Right kidney (tissue), 1 donor: ENCODE data around the gene ITFG2.

Experiments used
- DNase-seq: peaks from one replicate; pipeline ENCODE4 v3.0.0-alpha.2; 2016

Gene ITFG2

DNA sequence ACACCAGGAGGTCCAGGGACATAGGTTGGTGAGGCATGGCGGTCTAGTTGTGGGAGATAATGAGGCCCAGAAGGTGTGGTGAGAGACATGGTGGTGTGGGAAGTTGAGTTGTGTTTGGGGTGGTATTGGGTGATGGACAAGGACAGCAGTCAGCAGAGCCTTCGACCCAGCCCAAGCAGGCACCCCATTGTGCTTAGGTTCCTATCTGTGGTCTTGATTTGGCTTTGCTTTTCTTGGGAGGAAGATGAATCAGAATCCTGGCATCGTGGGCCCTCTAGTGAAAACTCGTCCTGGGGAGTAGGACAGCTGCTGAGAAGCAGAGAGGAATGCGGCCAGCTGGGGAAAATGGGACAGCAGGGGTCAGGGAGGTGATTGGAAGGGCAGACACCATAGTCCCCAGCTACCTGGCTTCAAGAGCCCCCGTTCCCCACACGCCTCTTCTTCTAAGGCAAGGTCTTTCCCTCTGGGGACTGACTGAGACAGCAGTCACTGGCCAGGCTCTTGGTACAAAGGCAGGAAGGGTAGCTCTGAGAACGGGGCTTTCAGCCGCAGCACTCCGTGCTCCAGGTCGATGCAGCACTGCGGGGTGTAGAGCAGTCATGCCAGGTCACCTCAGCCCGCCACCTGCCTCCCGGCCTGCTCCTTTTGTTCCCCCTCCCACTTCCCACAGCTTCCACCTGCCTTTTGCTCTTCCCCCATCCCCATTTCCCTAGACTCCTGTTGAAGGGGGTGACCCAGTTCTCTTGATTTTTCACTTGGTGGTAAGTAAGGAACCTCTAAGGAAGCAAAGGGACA, 14.4 kb downstream of the ITFG2 start:
- DNase-seq: no peak

DNA sequence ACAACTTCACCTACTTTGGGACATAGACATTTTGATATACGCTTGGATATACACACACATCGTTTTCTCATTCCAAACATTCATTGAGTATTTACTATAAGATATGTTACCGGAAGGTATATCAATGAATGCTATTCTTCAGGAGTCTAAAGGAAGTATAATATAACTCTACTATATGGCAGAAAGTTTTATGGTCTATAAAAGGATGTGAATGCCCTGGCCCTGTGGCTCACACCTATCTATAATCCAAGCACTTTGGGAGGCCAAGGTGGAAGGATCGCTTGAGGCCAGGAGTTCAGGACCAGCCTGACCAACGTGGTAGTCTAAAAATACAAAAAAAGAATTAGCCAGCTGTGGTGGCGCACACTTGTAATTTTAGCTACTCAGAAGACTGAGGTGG, 16.8 kb downstream of the ITFG2 start:
- no peak for DNase-seq

DNA sequence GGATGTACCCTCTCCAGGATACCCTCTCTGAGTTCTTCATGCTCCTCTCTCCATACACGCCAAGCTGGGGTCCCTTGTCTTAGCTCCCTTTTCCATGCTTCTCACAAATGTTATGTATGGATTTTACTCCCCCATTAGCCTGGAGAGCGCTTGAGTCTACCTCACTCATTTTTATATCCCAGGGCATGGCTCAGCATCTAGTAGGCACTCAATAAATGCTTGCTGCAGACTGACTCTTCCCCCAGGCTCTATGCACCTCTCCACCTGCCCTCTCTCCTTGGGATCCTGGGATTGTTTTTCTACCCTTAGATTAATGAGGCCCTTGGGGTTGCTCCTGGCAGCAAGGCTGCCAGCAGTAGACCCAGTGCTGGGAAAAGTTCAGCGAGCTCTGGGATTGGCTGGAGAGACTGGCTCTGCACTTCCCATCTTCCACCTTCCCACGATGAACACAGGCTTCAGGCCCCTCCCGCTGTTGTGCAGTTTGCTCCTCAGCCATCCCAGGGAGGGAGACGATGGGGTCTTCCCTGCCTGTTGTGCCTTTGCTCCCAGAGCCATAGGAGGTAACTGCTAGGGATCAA, 20.2 kb downstream of the ITFG2 start:
- DNase-seq: no peak

DNA sequence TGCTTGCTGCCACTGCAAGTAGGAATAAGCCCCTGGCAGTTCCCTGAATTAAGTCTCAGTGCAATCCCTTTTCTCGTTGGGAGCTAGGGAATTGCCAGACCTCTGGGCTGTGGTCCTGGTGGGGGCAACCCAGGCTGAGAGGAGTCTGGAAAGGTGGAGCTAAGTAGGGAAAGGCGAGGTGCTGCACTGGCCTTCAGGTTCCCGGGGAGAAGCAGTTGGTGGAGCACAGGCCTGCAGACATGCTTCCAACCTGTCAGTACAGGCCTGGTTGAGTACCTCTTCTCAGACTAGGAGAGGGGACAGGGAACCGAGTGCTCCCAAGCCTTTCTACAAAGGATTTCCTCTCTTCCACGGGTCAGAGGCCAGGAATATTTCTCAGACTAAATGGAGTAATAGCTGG, 20.9 kb downstream of the ITFG2 start:
- DNase-seq: no peak

DNA sequence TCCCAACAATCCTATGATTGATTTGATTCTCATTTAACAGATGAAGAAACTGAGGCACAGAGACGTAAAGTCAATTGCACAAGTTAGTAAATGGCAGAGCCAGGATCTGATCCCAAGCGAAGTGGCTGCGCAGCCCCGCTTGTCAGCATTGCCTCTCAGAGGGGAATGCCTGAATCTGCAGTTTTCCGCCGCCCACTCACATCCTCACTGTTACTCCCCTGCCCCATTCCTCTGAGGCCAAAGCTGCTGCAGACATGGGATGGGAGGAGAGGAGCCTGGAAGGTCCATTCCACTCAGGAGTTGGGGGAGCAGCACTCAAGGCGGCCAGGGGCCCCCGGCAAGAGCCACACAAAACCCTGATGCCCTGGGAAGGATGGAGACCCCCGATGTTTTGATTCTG, 21.3 kb downstream of the ITFG2 start:
- no peak for DNase-seq

DNA sequence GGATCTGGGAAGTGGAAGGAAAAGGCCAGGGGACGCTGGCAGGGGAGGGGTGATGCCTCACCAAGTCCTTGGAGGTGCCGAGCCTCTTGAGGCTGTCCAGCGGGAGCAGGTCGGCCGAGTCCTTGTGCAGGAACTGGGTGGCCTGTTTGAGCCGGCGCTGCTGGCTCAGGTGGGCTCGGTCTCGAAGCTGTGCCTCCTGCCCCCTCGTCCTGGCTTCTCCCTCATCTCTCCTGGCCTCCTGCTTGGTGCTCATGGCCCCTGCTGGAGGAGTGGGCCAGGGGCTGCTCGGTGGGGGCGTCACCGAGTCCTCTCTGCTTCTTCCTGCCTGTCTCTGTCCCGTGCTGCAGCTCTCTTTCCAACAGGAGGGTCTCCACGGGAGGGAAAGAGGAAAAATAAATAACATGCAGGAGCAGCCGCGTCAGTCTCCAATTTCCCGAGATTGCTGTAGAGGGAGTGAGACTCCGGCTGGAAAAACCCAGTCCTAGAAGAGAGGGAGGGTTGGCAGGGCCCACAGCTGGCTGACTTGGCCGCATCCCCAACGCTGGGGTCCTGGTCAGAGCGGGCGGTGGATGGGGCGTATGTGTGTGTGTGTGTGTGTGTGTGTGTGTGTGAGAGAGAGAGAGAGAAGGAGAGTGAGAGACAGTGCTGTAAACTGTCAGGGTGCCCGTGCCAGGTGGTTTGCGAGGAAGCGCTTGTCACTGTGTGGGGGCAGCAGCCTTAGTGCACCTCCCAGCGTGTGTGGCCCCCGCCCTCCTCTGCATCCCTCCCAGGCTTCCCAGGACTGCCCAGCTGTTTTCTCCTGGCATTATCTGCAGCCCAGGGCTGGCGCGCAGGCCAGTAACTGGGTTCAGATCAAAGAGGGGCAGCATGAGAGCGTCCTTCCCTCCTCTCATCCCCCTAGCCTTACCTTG, 22.4 kb downstream of the ITFG2 start, which contains the start of gene NRIP2:
NRIP2 (minus strand) TSS at position 455 of the 911 bp plus-strand sequence; CDS start at position 403, 52 bp downstream.
- peak; percentile 75 for DNase-seq

DNA sequence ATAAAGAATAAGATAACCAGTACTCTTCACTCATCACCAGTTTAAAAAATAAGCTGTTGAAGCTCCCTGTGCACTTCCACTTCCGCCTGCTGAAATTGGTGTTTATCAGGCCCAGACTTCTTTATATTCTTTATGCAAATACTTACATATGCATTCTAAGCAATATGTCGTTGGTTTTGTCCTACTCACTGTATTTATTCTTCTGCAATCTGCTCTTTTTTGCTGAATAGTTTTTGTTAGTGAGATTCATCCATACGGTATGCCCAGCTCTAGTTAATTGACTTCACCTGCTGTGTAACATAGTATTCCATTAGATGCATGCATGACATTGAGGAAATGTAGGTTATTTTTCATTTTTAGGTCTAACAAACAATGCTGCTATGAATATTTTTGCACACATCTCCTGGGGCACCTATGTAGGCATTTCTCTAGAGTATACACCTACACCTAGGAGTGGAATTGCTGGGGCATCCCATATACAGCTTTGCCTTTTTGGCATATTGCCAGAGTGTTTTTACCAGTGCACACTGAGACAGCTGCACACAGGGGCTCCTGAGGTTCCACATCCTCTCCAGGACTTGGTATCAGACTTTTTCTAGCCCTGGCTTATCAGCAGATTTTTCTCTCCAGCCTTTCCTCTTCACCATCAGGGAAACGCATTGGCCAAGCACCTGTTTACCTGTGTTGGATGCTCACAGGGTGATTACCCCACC, 23.4 kb downstream of the ITFG2 start:
- no peak for DNase-seq

DNA sequence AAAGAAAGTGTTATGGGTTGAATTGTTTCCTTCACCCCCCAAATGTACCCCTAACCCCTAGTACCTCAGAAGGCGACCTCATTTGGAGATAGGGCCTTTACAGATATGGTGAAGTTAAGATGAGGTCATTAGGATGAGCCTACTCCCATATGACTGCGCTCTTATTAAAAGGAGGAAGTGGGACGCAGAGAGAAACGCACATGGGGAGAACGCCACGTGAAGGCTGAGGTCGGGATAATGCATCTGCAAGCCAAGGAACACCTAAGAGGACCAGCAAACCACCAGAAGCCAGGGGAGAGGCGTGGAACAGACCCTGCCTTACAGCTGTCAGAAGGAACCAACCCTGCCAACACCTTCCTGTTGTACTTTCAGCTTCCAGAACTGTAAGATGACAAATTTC, 24.1 kb downstream of the ITFG2 start:
- no peak for DNase-seq

DNA sequence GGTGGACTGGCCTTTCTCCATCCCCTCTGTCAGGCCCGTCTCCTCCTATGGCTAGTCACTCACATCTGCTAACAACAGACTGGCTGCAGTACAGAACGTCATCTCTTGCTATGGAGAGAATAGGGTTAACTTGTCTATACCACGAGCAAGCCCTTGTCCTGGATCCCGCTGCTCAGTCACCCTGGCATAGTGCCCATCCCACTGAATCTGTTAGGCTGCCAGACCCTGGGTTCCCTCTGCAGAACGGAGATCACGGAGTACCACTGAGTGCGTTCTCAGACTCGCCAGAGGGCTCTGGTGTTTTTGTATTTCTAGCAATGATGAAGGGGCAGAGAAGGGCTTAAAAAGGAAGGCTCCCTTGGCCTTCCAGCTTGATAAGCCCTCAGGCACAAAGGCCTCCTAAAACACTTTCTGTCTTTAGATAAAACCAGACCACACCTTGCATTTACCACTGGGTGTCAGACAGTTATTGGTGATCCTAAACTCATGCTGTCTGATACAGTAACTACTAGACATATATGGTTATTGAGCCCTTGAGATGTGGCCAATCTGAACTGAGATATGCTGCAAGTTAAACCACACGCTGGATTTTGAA, 28.7 kb downstream of the ITFG2 start:
- no peak for DNase-seq

DNA sequence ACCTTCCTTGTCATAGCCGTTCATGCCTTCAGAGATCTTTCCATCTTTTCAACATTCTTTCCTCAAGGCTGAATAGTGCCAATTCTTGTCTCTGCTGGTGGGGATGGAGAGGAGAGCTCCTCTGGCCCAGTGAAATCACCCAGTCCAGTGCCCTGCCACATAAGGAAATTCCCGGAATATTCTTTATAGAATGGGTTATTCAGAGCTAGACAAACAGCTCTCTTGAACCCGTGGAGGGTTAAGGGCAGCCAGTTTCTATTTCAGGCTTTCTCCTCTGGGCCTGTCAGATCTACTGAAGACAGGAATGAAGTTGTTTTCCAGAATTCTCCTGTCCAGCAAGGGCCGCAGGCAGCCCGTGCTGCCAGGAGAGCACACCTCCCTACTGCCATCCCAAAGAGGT, 30.5 kb downstream of the ITFG2 start:
- no peak for DNase-seq

DNA sequence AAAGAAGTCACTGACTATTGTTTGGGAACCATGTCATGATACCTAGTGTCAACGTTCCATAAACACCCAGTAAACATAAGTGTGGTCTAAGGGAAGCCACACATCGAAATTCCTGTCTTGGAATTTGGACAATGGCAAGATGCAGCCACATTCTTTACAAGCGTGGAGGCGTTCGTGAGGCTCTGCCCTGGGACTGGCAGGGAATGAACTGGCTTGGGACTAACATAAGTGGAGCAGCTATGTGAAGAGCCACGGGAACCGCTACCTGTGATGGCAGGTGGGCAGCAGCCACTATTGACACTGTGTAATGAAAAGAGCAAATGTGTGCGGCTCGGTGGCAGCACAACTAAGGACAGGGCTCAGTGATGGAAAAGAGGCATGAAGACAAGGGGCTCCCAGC, 32.3 kb downstream of the ITFG2 start:
- no peak for DNase-seq

DNA sequence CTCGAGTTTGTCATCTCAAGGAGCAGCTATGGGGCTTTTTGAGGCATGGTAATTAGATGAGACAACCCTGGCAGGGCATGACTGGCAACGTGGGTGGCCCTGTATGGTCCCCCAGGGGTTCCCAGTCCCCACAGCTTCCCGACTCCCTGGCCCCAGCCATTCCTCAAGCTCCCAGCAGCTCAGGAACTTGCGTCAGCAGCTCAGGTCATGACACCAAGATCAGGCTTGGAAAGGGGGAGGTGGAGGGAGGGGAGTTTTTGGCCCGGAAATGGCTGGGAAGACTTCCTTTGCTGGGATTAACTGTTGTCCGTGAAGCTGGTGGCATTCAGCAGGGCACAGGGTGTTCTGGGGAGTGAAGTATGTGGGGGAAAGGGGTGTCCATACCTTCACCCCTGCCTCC, 32.8 kb downstream of the ITFG2 start:
- DNase-seq: no peak

DNA sequence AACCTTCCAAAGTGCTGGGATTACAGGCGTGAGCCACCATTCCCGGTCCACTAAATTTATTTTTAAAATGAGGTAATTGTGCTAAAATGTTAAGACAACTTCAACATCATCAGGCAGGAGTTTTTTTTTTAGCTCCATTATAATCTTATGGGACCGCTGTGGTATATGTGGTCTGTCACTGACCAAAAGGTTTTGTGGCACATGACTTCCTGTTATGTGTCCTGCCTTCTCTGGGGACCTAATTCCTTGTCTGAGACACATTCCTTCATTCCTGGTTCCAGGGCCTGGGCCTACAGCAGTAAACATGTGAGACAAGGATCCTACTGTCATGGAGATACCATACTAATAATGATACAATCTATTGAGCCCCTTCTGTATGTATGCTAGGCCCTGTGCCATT, 39.5 kb downstream of the ITFG2 start:
- no peak for DNase-seq

DNA sequence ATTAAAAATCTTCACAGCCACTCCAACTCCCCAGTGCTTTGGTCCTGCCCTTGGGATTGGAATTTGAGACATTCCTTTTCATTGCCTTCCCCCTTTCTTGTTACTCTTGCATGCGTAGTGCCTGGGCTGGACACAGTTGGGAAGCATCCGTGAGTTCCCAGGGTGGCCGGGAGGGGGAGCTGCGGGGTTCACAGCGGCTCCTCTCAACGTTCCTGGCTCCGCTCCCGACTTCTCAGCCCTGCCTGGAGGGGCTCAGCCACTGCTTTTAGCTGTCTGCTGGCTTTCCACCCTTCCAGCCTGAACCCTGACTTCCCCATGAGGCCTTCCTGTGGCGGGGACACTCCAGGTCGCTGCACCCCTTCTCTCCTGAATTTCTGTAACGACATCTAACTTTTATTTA, 41.2 kb downstream of the ITFG2 start:
- peak; percentile 65 for DNase-seq

DNA sequence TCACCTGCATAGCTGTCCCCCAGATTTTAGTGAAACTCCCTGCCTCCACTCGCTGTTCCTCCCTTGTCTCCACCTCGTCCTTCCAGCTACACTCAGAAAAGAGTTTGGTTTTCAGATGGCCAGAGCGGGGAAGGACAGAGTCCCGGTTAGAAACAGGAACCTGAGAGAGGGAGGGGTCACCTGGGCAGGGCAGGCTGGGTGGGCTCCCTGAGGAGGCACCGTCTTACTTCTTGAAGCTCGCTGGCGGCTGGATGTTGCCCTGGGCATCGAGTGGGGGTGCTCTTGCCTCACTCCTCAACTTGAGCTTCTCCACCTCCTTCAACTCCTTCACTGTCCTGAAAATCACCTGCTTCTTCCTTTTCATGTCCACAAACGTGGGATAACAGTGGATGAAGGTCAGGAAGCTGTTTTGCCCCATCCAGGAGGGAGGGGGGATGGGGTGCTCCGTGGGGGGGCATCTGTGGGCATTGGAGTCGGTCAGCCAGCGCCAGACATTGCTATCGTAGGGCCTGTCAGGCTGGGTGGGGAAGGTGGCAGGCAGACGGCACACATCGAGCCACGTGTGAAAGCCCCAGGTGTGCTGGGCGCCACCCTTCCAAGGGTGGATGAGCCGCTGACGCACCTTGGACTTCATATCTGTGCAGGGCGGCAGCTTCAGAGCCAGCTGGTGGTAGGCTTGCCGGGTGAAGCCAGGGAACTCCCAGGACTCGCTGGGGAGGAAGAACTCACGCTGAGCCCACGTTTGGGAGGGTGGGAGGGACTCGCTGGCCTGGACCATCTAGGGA, 42.4 kb downstream of the ITFG2 start:
- DNase-seq: no peak

DNA sequence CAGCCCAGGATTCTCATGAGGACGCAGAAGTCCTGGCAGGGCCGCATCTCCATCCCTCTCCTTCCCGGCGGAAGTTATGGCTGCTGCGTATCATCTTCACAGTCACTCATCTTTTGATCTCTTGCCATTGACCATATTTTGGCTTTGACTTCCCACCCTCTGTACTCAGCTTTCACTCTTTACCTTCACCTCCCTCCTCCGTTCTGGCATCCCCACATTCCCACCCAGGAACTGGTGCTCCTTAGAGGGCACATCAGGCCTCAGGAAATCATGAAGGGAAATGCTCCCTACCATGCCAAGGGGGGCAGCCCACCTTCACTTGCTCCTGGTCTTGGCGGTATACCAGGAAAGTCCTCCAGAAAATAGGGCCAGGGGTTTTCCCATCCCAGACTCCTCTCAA, 43.1 kb downstream of the ITFG2 start:
- no peak for DNase-seq

DNA sequence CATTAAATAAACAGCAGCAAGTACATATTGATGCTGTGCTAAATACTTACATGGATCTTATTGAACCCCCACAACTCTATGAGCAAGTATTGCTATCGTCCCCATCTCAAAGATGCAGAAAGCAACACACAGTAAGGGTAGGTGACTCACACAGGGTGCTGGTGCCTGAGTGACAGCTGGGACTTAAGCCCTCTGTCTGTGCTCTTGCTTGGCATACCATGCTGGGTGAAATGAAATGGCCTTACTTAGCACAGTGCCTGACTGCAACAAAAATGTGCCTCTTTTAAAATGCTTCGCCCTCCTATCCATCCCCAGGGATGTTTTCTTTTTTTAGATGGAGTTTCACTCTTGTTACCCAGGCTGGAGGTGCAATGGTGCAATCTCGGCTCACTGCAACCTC, 43.6 kb downstream of the ITFG2 start:
- no peak for DNase-seq

DNA sequence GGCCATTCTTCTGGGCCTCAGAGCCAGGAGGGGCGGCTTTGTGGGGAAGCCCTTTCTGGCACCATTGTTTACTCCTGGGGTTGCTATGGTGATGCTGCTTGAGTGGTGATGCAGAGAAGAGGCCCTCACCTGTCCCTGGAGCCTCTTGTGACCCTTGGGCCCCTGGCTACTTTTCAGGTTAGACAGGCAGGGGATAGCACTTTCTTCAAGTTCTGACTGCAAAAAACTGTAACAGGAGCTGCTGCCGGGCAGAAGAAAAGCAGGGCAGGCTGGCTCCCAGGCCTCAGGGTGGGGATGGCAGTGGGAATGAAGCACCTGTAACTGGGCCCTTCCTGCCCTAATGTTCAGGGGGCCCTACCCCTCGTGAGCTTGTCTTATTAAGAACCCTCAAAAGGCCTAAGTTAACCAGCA, 44.6 kb downstream of the ITFG2 start, which contains the start of gene TEX52:
TEX52 (minus strand) TSS at position 19 of the 411 bp plus-strand sequence; CDS start at position 6, 13 bp downstream.
- DNase-seq: peak; percentile 21

DNA sequence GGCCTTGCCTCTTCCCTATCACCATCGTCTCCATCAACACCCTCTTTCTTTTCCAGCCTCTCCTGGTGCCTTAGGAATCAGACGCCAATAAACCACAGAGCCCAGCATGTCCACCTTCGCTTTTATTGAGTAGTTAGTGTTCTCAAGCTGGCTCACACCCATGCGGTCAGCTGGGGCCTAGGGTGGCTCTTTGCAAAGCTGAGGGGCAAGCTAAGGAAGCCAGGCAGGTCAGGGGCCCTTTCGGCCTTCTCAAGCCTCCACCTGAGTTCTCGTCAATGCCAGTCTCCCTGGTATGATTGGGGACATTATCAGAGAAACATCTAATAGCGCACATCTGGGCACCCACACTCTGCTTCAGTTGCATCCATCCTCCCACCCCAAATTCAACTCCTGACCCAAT, 45.1 kb downstream of the ITFG2 start:
- DNase-seq: no peak

DNA sequence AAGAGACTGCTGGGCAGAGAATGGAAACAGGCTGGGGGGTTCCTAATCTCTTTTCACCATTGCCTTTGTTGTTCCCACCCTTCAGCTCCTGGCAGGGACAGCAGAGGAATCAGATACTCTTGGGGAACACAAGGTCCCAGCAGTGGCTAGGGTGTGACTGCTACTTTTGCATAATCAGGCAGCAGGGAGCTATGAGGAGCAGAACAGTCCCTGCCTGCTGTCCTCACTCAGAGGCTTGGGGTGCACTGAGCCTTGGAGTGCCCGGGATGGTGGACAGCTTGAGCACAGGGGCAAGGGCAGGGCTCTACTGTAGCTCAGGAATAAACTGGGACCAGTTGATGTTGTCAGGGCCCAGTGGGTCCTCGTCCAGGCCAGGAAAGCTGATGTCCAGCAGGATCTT, 45.9 kb downstream of the ITFG2 start:
- no peak for DNase-seq

DNA sequence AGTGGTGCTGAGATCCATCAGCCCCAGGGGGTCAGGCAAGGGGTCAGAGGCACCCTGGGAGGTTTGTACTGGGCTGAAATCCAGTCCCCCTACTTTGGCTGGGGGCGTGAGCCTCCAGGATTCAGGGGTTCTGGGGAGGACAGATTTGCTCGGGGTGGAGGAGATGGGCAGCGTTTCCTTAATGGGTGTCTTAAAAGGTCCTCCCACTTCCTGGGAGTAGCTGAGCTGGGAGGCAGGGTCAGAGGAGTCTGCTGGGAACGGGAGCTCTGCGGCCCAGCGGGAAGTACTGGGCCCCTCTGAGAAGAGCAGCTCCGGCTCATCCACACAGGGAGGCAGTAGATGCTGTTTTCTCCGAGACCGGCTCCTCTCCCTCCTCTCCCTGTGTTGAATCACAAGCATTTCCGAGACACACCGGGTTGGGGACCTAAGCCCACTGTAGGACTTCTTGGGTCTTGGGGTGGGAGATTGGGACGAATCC, 46.5 kb downstream of the ITFG2 start:
- no peak for DNase-seq
